Left ventricle myocardium inferior (tissue), 1 donor: Measurements from ENCODE around the gene SMARCAL1. TPM values are rescaled to one million over a fixed set of nuclear protein-coding genes. Genes with fewer than 3 reads are reported as not detected.

Experiments used
- DNase-seq: peaks from one replicate; pipeline ENCODE4 v3.0.0-alpha.2; 2020
- H3K27ac ChIP-seq: fragments of 200-600 bp; replicated peaks from 2 replicates; pipeline ENCODE4 v1.8.0; 2021
- H3K27me3 ChIP-seq: fragments of 200-600 bp; 2 replicates; pipeline ENCODE4 v1.8.0; 2021; ENCODE audit warnings: low read depth
- H3K36me3 ChIP-seq: fragments of 200-600 bp; 2 replicates; pipeline ENCODE4 v1.8.0; 2021
- H3K4me1 ChIP-seq: fragments of 200-600 bp; 2 replicates; pipeline ENCODE4 v1.8.0; 2021
- H3K4me3 ChIP-seq: fragments of 200-600 bp; 2 replicates; pipeline ENCODE4 v1.8.0; 2021; ENCODE audit warnings: mild to moderate bottlenecking, moderate library complexity
- H3K9me3 ChIP-seq: fragments of 200-600 bp; replicated peaks from 2 replicates; pipeline ENCODE4 v1.8.0; 2021
- intact Hi-C: fragments of 100-400 bp; cut with micrococcal nuclease; formaldehyde crosslinking; loops from one replicate; pipeline ENCODE4 v1.11.0; 2022
- total RNA-seq: library from RNA; stranded (reverse); fragmentation: NEBNext Ultra II Directional; extraction: Animal tissue kit (Norgen Biotek cat#: 25700); gene quantifications from one replicate; pipeline ENCODE4 v1.2.1, GENCODE V29; 2021
- TF ChIP-seq, protein P1 (sequence below): fragments of 200-600 bp; IDR thresholded peaks from 2 replicates; pipeline ENCODE4 v1.8.0; 2021; ENCODE audit warnings: antibody characterized with exemption, mild to moderate bottlenecking, borderline replicate concordance
- donor health status: DM: no; HTN: yes; CAD: no; lungs with severe emphysema.

SMARCAL1 gene
- total RNA-seq, 1 donor from 2014 or later: 7.5 TPM

DNA sequence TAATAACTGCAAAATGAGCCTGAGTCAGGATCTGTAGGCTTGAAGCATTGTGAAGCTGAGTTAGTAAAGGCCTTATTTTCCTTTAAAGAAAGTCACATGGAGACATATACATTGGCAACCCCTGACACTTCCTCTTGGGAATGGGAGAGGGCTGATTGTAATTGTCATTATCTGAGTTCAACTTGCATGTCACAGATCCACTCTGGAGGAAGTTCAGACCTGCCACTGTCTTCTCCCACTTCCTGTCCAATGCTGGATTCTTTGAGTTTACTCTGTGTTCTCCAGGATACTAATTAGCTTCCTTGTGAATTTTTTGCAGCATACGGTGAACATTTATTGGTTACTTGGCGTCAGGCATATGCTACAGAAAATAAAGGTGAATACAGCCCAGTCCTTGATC is 34.1 kb downstream of the SMARCAL1 start:
- Histone ChIP-seq H3K4me1 (peaks cover 44% of the 10 kb centered on the region), H3K27ac (peak overlapping the region; percentile 70), H3K36me3 (peaks cover 65% of the 10 kb centered on the region), H3K27me3 (no peaks in the 10 kb centered on the region), H3K9me3 (peaks cover 8% of the 10 kb centered on the region), H3K4me3 (no peak overlapping the region)
- intact Hi-C loops: no loop called here
- no peak for DNase-seq
- TF ChIP-seq, protein P1, sequence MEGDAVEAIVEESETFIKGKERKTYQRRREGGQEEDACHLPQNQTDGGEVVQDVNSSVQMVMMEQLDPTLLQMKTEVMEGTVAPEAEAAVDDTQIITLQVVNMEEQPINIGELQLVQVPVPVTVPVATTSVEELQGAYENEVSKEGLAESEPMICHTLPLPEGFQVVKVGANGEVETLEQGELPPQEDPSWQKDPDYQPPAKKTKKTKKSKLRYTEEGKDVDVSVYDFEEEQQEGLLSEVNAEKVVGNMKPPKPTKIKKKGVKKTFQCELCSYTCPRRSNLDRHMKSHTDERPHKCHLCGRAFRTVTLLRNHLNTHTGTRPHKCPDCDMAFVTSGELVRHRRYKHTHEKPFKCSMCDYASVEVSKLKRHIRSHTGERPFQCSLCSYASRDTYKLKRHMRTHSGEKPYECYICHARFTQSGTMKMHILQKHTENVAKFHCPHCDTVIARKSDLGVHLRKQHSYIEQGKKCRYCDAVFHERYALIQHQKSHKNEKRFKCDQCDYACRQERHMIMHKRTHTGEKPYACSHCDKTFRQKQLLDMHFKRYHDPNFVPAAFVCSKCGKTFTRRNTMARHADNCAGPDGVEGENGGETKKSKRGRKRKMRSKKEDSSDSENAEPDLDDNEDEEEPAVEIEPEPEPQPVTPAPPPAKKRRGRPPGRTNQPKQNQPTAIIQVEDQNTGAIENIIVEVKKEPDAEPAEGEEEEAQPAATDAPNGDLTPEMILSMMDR: no peak

DNA sequence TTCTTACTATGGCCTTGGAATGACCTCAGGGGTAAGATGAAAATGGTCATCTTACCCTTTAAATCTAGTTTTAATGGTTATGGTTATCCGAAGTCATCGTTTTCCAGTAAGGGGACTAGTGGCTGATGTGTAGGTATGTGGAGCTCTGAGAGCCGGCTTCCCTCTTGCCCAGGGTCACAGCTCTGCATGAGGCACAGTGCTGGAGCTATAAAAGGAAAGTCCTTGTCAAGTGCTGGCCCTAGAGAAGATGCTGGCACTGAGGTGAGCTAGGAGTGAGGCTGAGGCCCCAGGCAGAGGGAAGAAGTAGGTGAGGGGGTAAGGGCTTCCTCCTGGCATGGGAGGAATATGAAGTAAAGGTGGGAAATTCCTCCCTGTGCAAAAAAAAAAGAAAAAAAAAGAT is 35.0 kb downstream of the SMARCAL1 start:
- Histone ChIP-seq H3K27ac (peak overlapping the region; percentile 70), H3K4me3 (no peak overlapping the region), H3K9me3 (peaks cover 8% of the 10 kb centered on the region), H3K4me1 (peaks cover 47% of the 10 kb centered on the region), H3K27me3 (no peaks in the 10 kb centered on the region), H3K36me3 (peaks cover 72% of the 10 kb centered on the region)
- TF ChIP-seq, protein P1: no peak
- peak; percentile 44 for DNase-seq
- intact Hi-C loops: no loop called here

DNA sequence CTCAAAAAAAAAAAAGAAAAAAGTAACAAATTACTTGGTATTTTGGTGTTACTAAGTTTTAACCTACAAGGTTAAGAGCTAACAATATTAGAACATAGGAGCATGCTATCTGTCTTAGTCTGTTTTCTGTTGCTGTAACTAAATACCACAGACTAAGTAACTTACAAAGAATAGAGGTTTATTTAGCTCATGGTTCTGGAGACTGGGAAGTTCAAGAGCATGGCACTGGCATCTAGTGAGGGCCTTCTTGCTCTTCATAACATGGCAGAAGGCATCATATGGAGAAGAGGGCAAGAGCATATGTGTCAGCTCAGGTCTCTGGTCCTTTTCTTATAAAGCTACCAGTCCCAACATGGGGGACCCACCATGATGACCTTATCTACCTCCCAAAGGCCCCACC is 36.5 kb downstream of the SMARCAL1 start:
- H3K27me3 ChIP-seq: no peaks in the 10 kb centered on the region
- TF ChIP-seq, protein P1: no peak
- peaks cover 8% of the 10 kb centered on the region for H3K9me3 ChIP-seq
- H3K4me1 ChIP-seq: peaks cover 35% of the 10 kb centered on the region
- H3K27ac ChIP-seq: no peak overlapping the region
- H3K36me3 ChIP-seq: peaks cover 88% of the 10 kb centered on the region
- H3K4me3 ChIP-seq: no peak overlapping the region
- intact Hi-C loops: no loop called here
- DNase-seq: no peak

DNA sequence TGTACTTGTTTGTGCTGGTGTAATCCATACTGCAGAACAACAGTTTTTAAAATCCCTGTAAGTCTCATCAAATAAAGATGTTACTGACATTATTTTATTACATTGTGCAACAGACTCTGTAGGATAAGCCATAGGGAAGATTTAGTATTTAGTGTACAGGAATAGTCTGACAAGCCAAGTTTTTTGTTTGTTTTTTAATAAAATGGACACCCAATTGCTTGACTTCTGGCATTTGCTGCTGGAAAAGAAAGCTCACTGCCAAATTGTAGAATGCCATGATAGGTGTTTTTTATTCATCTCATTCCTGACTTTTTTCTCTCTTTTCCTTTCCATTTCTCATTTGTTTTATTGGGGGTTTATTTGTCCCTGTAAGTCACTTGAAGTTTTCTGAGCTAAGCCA is 38.1 kb downstream of the SMARCAL1 start:
- Histone ChIP-seq H3K27ac (peak overlapping the region; percentile 52), H3K4me3 (no peak overlapping the region)
- DNase-seq: no peak

DNA sequence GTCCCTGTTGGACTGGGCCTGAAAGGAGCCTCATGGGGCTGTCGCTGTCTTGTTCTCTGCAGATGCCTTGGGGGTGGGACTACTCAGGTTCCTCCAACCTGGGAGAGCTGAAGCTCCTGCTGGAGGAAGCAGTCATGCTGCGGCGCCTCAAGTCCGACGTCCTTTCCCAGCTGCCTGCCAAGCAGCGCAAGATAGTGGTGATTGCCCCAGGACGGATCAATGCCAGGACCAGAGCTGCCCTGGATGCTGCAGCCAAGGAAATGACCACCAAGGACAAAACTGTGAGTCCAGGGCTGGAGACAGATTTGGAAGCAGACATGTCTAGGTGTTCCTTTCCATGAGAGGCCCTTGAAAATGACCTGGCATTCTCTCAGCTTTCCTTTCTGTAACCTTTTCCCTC is 38.5 kb downstream of the SMARCAL1 start:
- H3K36me3 ChIP-seq: peaks cover 92% of the 10 kb centered on the region
- peak overlapping the region; percentile 52 for H3K27ac ChIP-seq
- TF ChIP-seq, protein P1: no peak
- peaks cover 33% of the 10 kb centered on the region for H3K4me1 ChIP-seq
- no peak overlapping the region for H3K4me3 ChIP-seq
- H3K9me3 ChIP-seq: peaks cover 8% of the 10 kb centered on the region
- intact Hi-C loops: no loop called here
- DNase-seq: peak; percentile 22
- H3K27me3 ChIP-seq: no peaks in the 10 kb centered on the region

More for the DNA sequence above, 38.1 kb downstream of the SMARCAL1 start:
- Histone ChIP-seq H3K4me1 (peaks cover 33% of the 10 kb centered on the region), H3K27me3 (no peaks in the 10 kb centered on the region), H3K36me3 (peaks cover 92% of the 10 kb centered on the region), H3K9me3 (peaks cover 8% of the 10 kb centered on the region)
- intact Hi-C loops: no loop called here
- TF ChIP-seq, protein P1: no peak
